Neural cell (in vitro differentiated cells): Measurements from ENCODE around the gene NAALADL1. TPM values are rescaled to one million over a fixed set of nuclear protein-coding genes. Genes with fewer than 3 reads are reported as not detected.

Experiments used
- H2AFZ ChIP-seq: fragments of 200-600, 300-800 bp; sonication (generic), shearing (Covaris generic); 2 replicates; pipeline ENCODE4 v1.6.0; 2014; ENCODE audit warnings: low read depth, mild to moderate bottlenecking, antibody characterized with exemption, low read length, moderate library complexity
- H3F3A ChIP-seq: fragments of 200-600 bp; shearing (Covaris generic); 2 replicates; pipeline ENCODE4 v1.6.1; 2016; ENCODE audit warnings: mild to moderate bottlenecking, moderate library complexity, mixed read lengths, antibody characterized with exemption, low read length; ENCODE audit not compliant: insufficient read depth, poor library complexity, severe bottlenecking
- H3K27ac ChIP-seq: fragments of 200-600, 300-800 bp; sonication (generic), shearing (Covaris generic); 2 replicates; pipeline ENCODE4 v1.5.1; 2014; ENCODE audit warnings: mild to moderate bottlenecking, low read length, moderate library complexity
- H3K27me3 ChIP-seq: fragments of 300-800, 200-600 bp; sonication (generic), shearing (Covaris generic); 2 replicates; pipeline ENCODE4 v1.6.0; 2014; ENCODE audit warnings: mild to moderate bottlenecking, low read depth, low read length, moderate library complexity; ENCODE audit not compliant: insufficient read depth
- H3K36me3 ChIP-seq: fragments of 300-800, 200-600 bp; sonication (generic), shearing (Covaris generic); 2 replicates; pipeline ENCODE4 v1.5.1; 2014; ENCODE audit warnings: mild to moderate bottlenecking, antibody characterized with exemption, low read length, moderate library complexity; ENCODE audit not compliant: insufficient read depth
- H3K4me2 ChIP-seq: fragments of 300-800, 200-600 bp; sonication (generic), shearing (Covaris generic); 2 replicates; pipeline ENCODE4 v1.6.0; 2014; ENCODE audit warnings: mild to moderate bottlenecking, low read length
- H3K4me3 ChIP-seq: fragments of 300-800, 200-600 bp; sonication (generic), shearing (Covaris generic); 2 replicates; pipeline ENCODE4 v1.5.1; 2014; ENCODE audit warnings: mild to moderate bottlenecking, low read length, moderate library complexity
- H3K79me2 ChIP-seq: fragments of 200-600 bp; shearing (Covaris generic); replicated peaks from 2 replicates; pipeline ENCODE4 v1.6.0; 2014; ENCODE audit warnings: mild to moderate bottlenecking, low read length, moderate library complexity; ENCODE audit not compliant: insufficient read depth
- H3K9ac ChIP-seq: fragments of 300-800, 200-600 bp; sonication (generic), shearing (Covaris generic); 2 replicates; pipeline ENCODE4 v1.6.1; 2016; ENCODE audit warnings: mild to moderate bottlenecking, low read length, mixed read lengths
- H3K9me2 ChIP-seq: fragments of 200-600 bp; shearing (Covaris generic); 2 replicates; pipeline ENCODE4 v1.6.1; 2016; ENCODE audit warnings: mild to moderate bottlenecking, low read length, mixed read lengths; ENCODE audit not compliant: insufficient read depth
- H3K9me3 ChIP-seq: fragments of 200-600, 300-800 bp; sonication (generic), shearing (Covaris generic); 2 replicates; pipeline ENCODE4 v1.6.1; 2016; ENCODE audit warnings: mild to moderate bottlenecking, mixed run types, low read length, moderate library complexity, mixed read lengths
- H4K20me1 ChIP-seq: fragments of 200-600 bp; shearing (Covaris generic); 2 replicates; pipeline ENCODE4 v1.6.1; 2016; ENCODE audit warnings: mild to moderate bottlenecking, mixed run types; ENCODE audit not compliant: insufficient read depth
- CTCF ChIP-seq: fragments of 450-650 bp; IDR thresholded peaks from 2 replicates; pipeline ENCODE4 v1.5.1; 2014; ENCODE audit warnings: antibody characterized with exemption, mild to moderate bottlenecking, moderate library complexity; ENCODE audit not compliant: poor library complexity, severe bottlenecking
- EP300 ChIP-seq: fragments of 450-650 bp; conservative IDR thresholded peaks from 2 replicates; pipeline ENCODE4 v1.6.1; 2014; ENCODE audit warnings: antibody characterized with exemption, mild to moderate bottlenecking, moderate library complexity; ENCODE audit not compliant: poor library complexity, severe bottlenecking
- EZH2 ChIP-seq: fragments of 200-600, 300-800 bp; shearing (Covaris generic), sonication (generic); IDR thresholded peaks from 2 replicates; pipeline ENCODE4 v1.6.1; 2014; ENCODE audit warnings: antibody characterized with exemption, low read length, borderline replicate concordance, mild to moderate bottlenecking; ENCODE audit not compliant: insufficient read depth, poor library complexity, severe bottlenecking
- MXI1 ChIP-seq: fragments of 450-650 bp; conservative IDR thresholded peaks from 2 replicates; pipeline ENCODE4 v1.6.1; 2014; ENCODE audit warnings: antibody characterized with exemption, mild to moderate bottlenecking; ENCODE audit not compliant: poor library complexity, severe bottlenecking
- POLR2AphosphoS5 ChIP-seq: IDR thresholded peaks from 2 replicates; pipeline ENCODE4 v1.6.1; 2012
- RAD21 ChIP-seq: fragments of 450-650 bp; conservative IDR thresholded peaks from 2 replicates; pipeline ENCODE4 v1.6.1; 2014; ENCODE audit warnings: antibody characterized with exemption, mild to moderate bottlenecking, moderate library complexity
- REST ChIP-seq: IDR thresholded peaks from 2 replicates; pipeline ENCODE4 v1.6.1; 2012; ENCODE audit warnings: borderline replicate concordance
- SMC3 ChIP-seq: fragments of 450-650 bp; conservative IDR thresholded peaks from 2 replicates; pipeline ENCODE4 v1.6.1; 2014; ENCODE audit warnings: antibody characterized with exemption, mild to moderate bottlenecking, moderate library complexity; ENCODE audit not compliant: poor library complexity
- TAF1 ChIP-seq: IDR thresholded peaks from 2 replicates; pipeline ENCODE4 v1.6.1; 2012; ENCODE audit warnings: low read depth
- polyA plus RNA-seq: library from polyadenylated mRNA; depleted of rRNA; stranded (reverse); fragments of >200 nt; gene quantifications from 2 replicates; pipeline ENCODE4 v1.2.3, GENCODE V29; 2014

Gene NAALADL1
- polyA plus RNA-seq, 1 donor from 2014 or later: not detected

- Histone ChIP-seq H3K27me3 (no peaks in the 10 kb centered on the region), H3K9me3 (no peaks in the 10 kb centered on the region), H3K9ac (no peak overlapping the region), H3K27ac (no peak overlapping the region), H3K9me2 (no peaks in the 10 kb centered on the region), H4K20me1 (no peaks in the 10 kb centered on the region), H3F3A (no peaks in the 10 kb centered on the region), H2AFZ (no peak overlapping the region), H3K36me3 (no peaks in the 10 kb centered on the region), H3K4me3 (no peak overlapping the region), H3K4me2 (no peak overlapping the region), H3K79me2 (peaks cover 8% of the 10 kb centered on the region)
- TF ChIP-seq POLR2AphosphoS5 (no peak), MXI1 (no peak), RAD21 (no peak), TAF1 (no peak)
Measured at GRCh38 chr11:65089621-65090020, 31.3 kb upstream of the NAALADL1 start.

GRCh38 chr11:65087827-65088226 lies 29.5 kb upstream of the NAALADL1 start:
- no peak overlapping the region for H3K9ac ChIP-seq
- H3F3A ChIP-seq: no peaks in the 10 kb centered on the region
- H3K36me3 ChIP-seq: no peaks in the 10 kb centered on the region
- TF ChIP-seq CTCF: no peak
- TF ChIP-seq REST: no peak
- no peak for TF ChIP-seq TAF1
- no peak for TF ChIP-seq EZH2
- no peak for TF ChIP-seq RAD21
- no peak for TF ChIP-seq MXI1
- no peak for TF ChIP-seq SMC3
- TF ChIP-seq POLR2AphosphoS5: no peak
- no peak for TF ChIP-seq EP300
- peaks cover 21% of the 10 kb centered on the region for H3K79me2 ChIP-seq
- H2AFZ ChIP-seq: no peak overlapping the region
- H3K4me2 ChIP-seq: no peak overlapping the region
- H3K4me3 ChIP-seq: no peak overlapping the region
- H3K9me3 ChIP-seq: no peaks in the 10 kb centered on the region
- H3K27me3 ChIP-seq: no peaks in the 10 kb centered on the region
- no peaks in the 10 kb centered on the region for H3K9me2 ChIP-seq
- no peak overlapping the region for H3K27ac ChIP-seq
- no peaks in the 10 kb centered on the region for H4K20me1 ChIP-seq

- Histone ChIP-seq H3K27me3 (no peaks in the 10 kb centered on the region), H3K9me3 (no peaks in the 10 kb centered on the region), H3F3A (no peaks in the 10 kb centered on the region), H2AFZ (no peak overlapping the region), H3K79me2 (peaks cover 23% of the 10 kb centered on the region), H3K9me2 (no peaks in the 10 kb centered on the region), H4K20me1 (no peaks in the 10 kb centered on the region), H3K9ac (no peak overlapping the region), H3K4me3 (no peak overlapping the region), H3K27ac (no peak overlapping the region), H3K36me3 (no peaks in the 10 kb centered on the region), H3K4me2 (no peak overlapping the region)
- no peak for TF ChIP-seq EZH2
- no peak for TF ChIP-seq MXI1
- TF ChIP-seq REST: no peak
- TF ChIP-seq SMC3: no peak
- TF ChIP-seq TAF1: no peak
- no peak for TF ChIP-seq RAD21
- no peak for TF ChIP-seq POLR2AphosphoS5
- TF ChIP-seq CTCF: no peak
- TF ChIP-seq EP300: no peak
Measured at GRCh38 chr11:65087216-65087615, 28.9 kb upstream of the NAALADL1 start.
